Neural progenitor cell (in vitro differentiated cells): ENCODE results near the gene TRPC4. TPM values are rescaled to one million over a fixed set of nuclear protein-coding genes. Genes with fewer than 3 reads are reported as not detected.

ENCODE experiments used
- DNase-seq: peaks from one replicate; pipeline ENCODE4 v3.0.0-alpha.2; 2016; ENCODE audit warnings: low spot score
- H2AFZ ChIP-seq: fragments of 200-600 bp; sonication (generic); replicated peaks from 2 replicates; pipeline ENCODE4 v1.6.1; 2016; ENCODE audit warnings: antibody characterized with exemption
- H3F3A ChIP-seq: fragments of 200-600 bp; sonication (generic); 2 replicates; pipeline ENCODE4 v1.6.1; 2016; ENCODE audit warnings: antibody characterized with exemption, low read depth
- H3K27ac ChIP-seq: fragments of 200-600 bp; sonication (generic); 2 replicates; pipeline ENCODE4 v1.5.1; 2016; ENCODE audit warnings: mild to moderate bottlenecking
- H3K27me3 ChIP-seq: fragments of 200-600 bp; sonication (generic); 2 replicates; pipeline ENCODE4 v1.6.1; 2016; ENCODE audit warnings: mild to moderate bottlenecking, moderate library complexity
- H3K36me3 ChIP-seq: fragments of 200-600 bp; sonication (generic); 2 replicates; pipeline ENCODE4 v1.5.1; 2016
- H3K4me1 ChIP-seq: fragments of 200-600 bp; sonication (generic); 2 replicates; pipeline ENCODE4 v1.6.1; 2016; ENCODE audit warnings: mixed run types
- H3K4me2 ChIP-seq: fragments of 200-600 bp; sonication (generic); 2 replicates; pipeline ENCODE4 v1.6.1; 2016
- H3K4me3 ChIP-seq: fragments of 200-600 bp; sonication (generic); 2 replicates; pipeline ENCODE4 v1.5.1; 2016
- H3K79me2 ChIP-seq: fragments of 200-600 bp; sonication (generic); 2 replicates; pipeline ENCODE4 v1.6.1; 2016; ENCODE audit warnings: low read depth
- H3K9ac ChIP-seq: fragments of 200-600 bp; sonication (generic); 2 replicates; pipeline ENCODE4 v1.6.1; 2016
- H3K9me3 ChIP-seq: fragments of 200-600 bp; sonication (generic); 2 replicates; pipeline ENCODE4 v1.5.1; 2016; ENCODE audit warnings: low read depth
- H4K20me1 ChIP-seq: fragments of 200-600 bp; sonication (generic); 2 replicates; pipeline ENCODE4 v1.6.1; 2016; ENCODE audit warnings: low read depth
- H3K27ac Mint-ChIP-seq: 3 replicates; pipeline ENCODE4 v1.8.0; 2021; ENCODE audit warnings: mixed read lengths
- H3K27me3 Mint-ChIP-seq: 2 replicates; pipeline ENCODE4 v1.8.0; 2022; ENCODE audit warnings: low read depth, mild to moderate bottlenecking, inconsistent platforms, moderate library complexity, mixed read lengths; ENCODE audit not compliant: insufficient read depth
- H3K36me3 Mint-ChIP-seq: 3 replicates; pipeline ENCODE4 v1.8.0; 2021; ENCODE audit warnings: mixed read lengths
- H3K4me1 Mint-ChIP-seq: 3 replicates; pipeline ENCODE4 v1.8.0; 2021; ENCODE audit warnings: mixed read lengths
- H3K4me3 Mint-ChIP-seq: 3 replicates; pipeline ENCODE4 v1.8.0; 2021; ENCODE audit warnings: mild to moderate bottlenecking, moderate library complexity, mixed read lengths
- H3K9me3 Mint-ChIP-seq: 3 replicates; pipeline ENCODE4 v1.8.0; 2020; ENCODE audit warnings: mixed read lengths
- EZH2 ChIP-seq: fragments of 200-600 bp; sonication (generic); IDR thresholded peaks from 2 replicates; pipeline ENCODE4 v1.6.1; 2017; ENCODE audit warnings: antibody characterized with exemption, mild to moderate bottlenecking, moderate library complexity
- EZH2phosphoT487 ChIP-seq: fragments of 200-600 bp; sonication (generic); IDR thresholded peaks from 2 replicates; pipeline ENCODE4 v1.6.1; 2017; ENCODE audit warnings: antibody characterized with exemption
- total RNA-seq: library from RNA; depleted of rRNA; stranded (reverse); fragments of >200 nt; gene quantifications from 2 replicates; pipeline ENCODE4 v1.2.3, GENCODE V29; 2015; ENCODE audit warnings: low replicate concordance
- TF ChIP-seq, protein P1 (sequence below): fragments of 200-600 bp; sonication (generic); IDR thresholded peaks from 2 replicates; pipeline ENCODE4 v1.5.1; 2017; ENCODE audit warnings: antibody characterized with exemption, mild to moderate bottlenecking

Gene TRPC4
- total RNA-seq, 1 donor from 2014 or later, result 21.1 TPM

GRCh38 chr13:37741536-37741935 is 128.0 kb downstream of the TRPC4 start:
- H3K9me3 ChIP-seq, result no peaks in the 10 kb centered on the region
- H3K9ac ChIP-seq, result no peak overlapping the region
- H3K79me2 ChIP-seq, result peaks cover 11% of the 10 kb centered on the region
- peaks cover 14% of the 10 kb centered on the region for H3K36me3 Mint-ChIP-seq
- H4K20me1 ChIP-seq, result no peaks in the 10 kb centered on the region
- H3K27me3 Mint-ChIP-seq, result no peaks in the 10 kb centered on the region
- no peak overlapping the region for H3K4me3 ChIP-seq
- peaks cover 5% of the 10 kb centered on the region for H3K4me1 ChIP-seq
- H3K27ac ChIP-seq, result no peak overlapping the region
- TF ChIP-seq, protein P1, sequence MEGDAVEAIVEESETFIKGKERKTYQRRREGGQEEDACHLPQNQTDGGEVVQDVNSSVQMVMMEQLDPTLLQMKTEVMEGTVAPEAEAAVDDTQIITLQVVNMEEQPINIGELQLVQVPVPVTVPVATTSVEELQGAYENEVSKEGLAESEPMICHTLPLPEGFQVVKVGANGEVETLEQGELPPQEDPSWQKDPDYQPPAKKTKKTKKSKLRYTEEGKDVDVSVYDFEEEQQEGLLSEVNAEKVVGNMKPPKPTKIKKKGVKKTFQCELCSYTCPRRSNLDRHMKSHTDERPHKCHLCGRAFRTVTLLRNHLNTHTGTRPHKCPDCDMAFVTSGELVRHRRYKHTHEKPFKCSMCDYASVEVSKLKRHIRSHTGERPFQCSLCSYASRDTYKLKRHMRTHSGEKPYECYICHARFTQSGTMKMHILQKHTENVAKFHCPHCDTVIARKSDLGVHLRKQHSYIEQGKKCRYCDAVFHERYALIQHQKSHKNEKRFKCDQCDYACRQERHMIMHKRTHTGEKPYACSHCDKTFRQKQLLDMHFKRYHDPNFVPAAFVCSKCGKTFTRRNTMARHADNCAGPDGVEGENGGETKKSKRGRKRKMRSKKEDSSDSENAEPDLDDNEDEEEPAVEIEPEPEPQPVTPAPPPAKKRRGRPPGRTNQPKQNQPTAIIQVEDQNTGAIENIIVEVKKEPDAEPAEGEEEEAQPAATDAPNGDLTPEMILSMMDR, result no peak
- TF ChIP-seq EZH2 (no peak), EZH2phosphoT487 (no peak)
- H3F3A ChIP-seq, result no peaks in the 10 kb centered on the region
- H3K4me2 ChIP-seq, result no peak overlapping the region
- H3K36me3 ChIP-seq, result no peaks in the 10 kb centered on the region
- peaks cover 53% of the 10 kb centered on the region for H3K4me1 Mint-ChIP-seq
- no peaks in the 10 kb centered on the region for H3K27me3 ChIP-seq
- H2AFZ ChIP-seq, result no peak overlapping the region
- peak overlapping the region; percentile 6 for H3K27ac Mint-ChIP-seq
- no peak overlapping the region for H3K4me3 Mint-ChIP-seq
- no peak for DNase-seq
- H3K9me3 Mint-ChIP-seq, result no peaks in the 10 kb centered on the region

DNA sequence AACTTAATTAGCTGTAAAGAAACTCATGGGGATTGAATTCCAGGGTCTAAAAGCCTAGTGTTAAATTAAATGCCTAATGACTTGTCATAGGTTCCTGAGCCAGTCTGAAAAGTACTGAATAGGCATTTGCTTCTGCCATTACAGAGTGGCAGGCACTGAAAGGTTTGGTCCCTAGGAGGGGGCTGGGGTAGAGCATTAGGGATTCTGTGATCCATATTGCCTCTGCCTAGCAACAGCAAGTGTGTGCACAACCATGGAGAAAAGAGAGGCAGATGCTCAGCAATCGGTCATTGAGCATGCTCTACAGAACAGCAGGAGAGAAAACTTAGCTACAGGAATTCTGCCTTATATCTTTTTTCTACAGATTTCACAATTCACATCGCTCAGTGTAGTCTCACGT is 133.5 kb downstream of the TRPC4 start:
- H3F3A ChIP-seq, result peaks cover 9% of the 10 kb centered on the region
- H3K27ac ChIP-seq, result peak overlapping the region; percentile 72
- no peaks in the 10 kb centered on the region for H4K20me1 ChIP-seq
- no peak overlapping the region for H3K4me3 ChIP-seq
- H3K4me3 Mint-ChIP-seq, result peak overlapping the region; percentile 63
- H3K4me2 ChIP-seq, result peak overlapping the region; percentile 59
- TF ChIP-seq, protein P1, result no peak
- no peak for TF ChIP-seq EZH2phosphoT487
- TF ChIP-seq EZH2, result no peak
- H3K79me2 ChIP-seq, result peaks cover 22% of the 10 kb centered on the region
- H3K4me1 Mint-ChIP-seq, result peaks cover 62% of the 10 kb centered on the region
- DNase-seq, result peak; percentile 66
- peaks cover 19% of the 10 kb centered on the region for H3K36me3 Mint-ChIP-seq
- peaks cover 31% of the 10 kb centered on the region for H3K4me1 ChIP-seq
- H3K27me3 ChIP-seq, result no peaks in the 10 kb centered on the region
- H2AFZ ChIP-seq, result no peak overlapping the region
- H3K9me3 Mint-ChIP-seq, result no peaks in the 10 kb centered on the region
- no peaks in the 10 kb centered on the region for H3K36me3 ChIP-seq
- no peaks in the 10 kb centered on the region for H3K9me3 ChIP-seq
- H3K27ac Mint-ChIP-seq, result peak overlapping the region; percentile 99
- H3K27me3 Mint-ChIP-seq, result no peaks in the 10 kb centered on the region
- H3K9ac ChIP-seq, result no peak overlapping the region

DNA sequence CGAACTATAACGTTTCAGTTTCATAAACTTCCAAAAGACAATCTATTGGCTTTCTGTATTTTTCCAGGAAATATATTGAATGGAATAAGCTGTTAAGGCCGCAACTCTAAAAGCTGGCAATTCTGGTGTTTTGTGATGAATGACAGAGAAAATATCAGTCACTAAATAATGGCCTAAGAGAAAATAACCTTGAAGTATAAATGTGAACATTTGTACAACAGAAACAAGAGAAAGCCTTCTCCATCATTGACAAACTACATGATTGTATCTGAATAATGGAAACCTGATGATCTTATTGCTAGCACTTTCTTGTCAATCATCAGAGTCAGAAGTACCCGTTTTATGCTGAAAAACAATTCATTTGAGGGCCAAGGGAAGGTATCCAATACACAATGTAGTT is 134.3 kb downstream of the TRPC4 start:
- Histone ChIP-seq H2AFZ (no peak overlapping the region), H3K79me2 (peaks cover 26% of the 10 kb centered on the region), H3K9ac (no peak overlapping the region), H3K4me1 (peaks cover 31% of the 10 kb centered on the region), H4K20me1 (no peaks in the 10 kb centered on the region), H3K4me3 (no peak overlapping the region), H3K9me3 (no peaks in the 10 kb centered on the region), H3K27me3 (no peaks in the 10 kb centered on the region), H3K36me3 (no peaks in the 10 kb centered on the region), H3F3A (peaks cover 9% of the 10 kb centered on the region), H3K4me2 (peak overlapping the region; percentile 59), H3K27ac (peak overlapping the region; percentile 72)
- Mint-ChIP-seq H3K4me3 (peak overlapping the region; percentile 19), H3K36me3 (peaks cover 18% of the 10 kb centered on the region), H3K27me3 (no peaks in the 10 kb centered on the region), H3K27ac (peak overlapping the region; percentile 96), H3K9me3 (no peaks in the 10 kb centered on the region), H3K4me1 (peaks cover 58% of the 10 kb centered on the region)
- DNase-seq, result no peak
- TF ChIP-seq, protein P1, result no peak
- TF ChIP-seq EZH2, result no peak
- TF ChIP-seq EZH2phosphoT487, result no peak
